GM10248 (cell line): ENCODE data around the gene HEATR3.

ENCODE experiments used
- CTCF ChIA-PET: fragments of 300-600 bp; sonication (Branson Sonifier 250); formaldehyde crosslinking; extraction: SDS; loops from one replicate; lab custom pipeline; 2021; ENCODE audit warnings: antibody characterized with exemption; lab: Yijun Ruan, JAX
- POLR2A ChIA-PET: fragments of 350-650 bp; sonication (Branson Sonifier 250); formaldehyde crosslinking; extraction: SDS; loops from one replicate; lab custom pipeline; 2020; ENCODE audit warnings: antibody characterized with exemption; lab: Yijun Ruan, JAX
- DNase-seq: peaks from one replicate; pipeline ENCODE4 v3.0.0; 2012; ENCODE audit errors: extremely low spot score
- TF ChIP-seq, protein P1 (sequence below): IDR thresholded peaks from 2 replicates; pipeline ENCODE4 v1.5.1; 2012; ENCODE audit warnings: mild to moderate bottlenecking, low read depth; ENCODE audit errors: extremely low read depth, missing control alignments, control extremely low read depth

The HEATR3 gene

DNA sequence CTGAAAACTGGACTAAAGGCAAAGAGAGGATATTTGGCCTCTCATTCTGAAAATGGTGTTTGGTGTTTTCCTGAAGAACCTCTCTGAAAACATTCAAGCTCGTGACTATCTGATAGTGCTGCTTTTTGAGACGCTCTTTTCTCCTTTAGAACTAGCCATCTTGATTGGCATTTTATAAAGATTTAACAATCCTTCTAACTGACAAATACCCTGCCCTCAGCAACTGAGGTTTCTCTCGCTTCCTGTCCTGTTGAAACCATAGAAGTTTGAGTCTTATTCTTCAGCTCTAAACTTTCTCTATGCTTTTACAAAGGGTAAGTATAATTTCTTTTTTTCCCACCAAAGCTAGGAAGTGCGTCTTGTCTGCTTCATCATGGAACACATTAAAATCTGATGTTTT, 27.5 kb upstream of the HEATR3 start:
- DNase-seq, result no peak
- CTCF ChIA-PET, result interaction anchor here (1.5 to 6.6 kb wide), 4 partner anchors 13 to 768 kb away, joined by 4 to 53 read pairs (median 8); partner anchors contain the start of gene CNEP1R1
- TF ChIP-seq, protein P1, sequence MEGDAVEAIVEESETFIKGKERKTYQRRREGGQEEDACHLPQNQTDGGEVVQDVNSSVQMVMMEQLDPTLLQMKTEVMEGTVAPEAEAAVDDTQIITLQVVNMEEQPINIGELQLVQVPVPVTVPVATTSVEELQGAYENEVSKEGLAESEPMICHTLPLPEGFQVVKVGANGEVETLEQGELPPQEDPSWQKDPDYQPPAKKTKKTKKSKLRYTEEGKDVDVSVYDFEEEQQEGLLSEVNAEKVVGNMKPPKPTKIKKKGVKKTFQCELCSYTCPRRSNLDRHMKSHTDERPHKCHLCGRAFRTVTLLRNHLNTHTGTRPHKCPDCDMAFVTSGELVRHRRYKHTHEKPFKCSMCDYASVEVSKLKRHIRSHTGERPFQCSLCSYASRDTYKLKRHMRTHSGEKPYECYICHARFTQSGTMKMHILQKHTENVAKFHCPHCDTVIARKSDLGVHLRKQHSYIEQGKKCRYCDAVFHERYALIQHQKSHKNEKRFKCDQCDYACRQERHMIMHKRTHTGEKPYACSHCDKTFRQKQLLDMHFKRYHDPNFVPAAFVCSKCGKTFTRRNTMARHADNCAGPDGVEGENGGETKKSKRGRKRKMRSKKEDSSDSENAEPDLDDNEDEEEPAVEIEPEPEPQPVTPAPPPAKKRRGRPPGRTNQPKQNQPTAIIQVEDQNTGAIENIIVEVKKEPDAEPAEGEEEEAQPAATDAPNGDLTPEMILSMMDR, result no peak
- POLR2A ChIA-PET, result no interaction called here

DNA sequence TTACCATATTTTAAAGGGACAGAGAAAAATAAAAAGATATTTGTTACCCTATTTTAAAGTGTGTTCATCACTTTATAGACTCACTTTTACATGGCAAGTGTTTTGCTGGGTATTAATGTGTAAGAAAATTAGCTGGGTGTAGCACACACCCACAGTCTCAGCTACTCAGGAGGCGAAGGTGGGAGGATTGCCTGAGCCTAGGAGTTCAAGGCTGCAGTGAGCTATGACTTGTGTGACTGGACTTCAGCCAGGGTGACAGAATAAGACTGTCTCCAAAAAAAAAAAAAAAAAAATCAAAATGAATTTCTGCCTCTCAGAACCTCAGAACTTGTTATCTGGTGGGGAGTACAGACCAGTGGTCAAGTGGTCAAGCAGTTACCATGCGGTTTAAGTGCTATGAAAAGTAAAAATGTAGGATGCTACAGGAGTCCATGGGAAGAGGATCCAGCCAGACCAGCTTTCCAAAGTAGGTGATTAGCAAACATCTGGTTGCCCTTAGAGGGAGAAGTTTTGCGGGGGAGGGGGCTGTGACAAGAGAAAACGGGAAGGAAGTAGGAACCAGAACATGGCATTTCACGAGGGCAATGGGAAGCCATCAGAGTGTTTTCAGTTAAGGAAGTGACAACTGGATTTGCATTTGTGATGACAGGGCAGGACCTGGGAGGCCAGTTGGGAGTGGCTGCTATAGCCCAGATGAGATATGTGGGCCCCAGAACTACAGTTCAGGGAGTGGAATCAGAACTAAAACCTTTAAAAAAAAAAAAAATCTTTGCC, 26.8 kb upstream of the HEATR3 start:
- ChIA-PET POLR2A (no interaction called here), CTCF (interaction anchor here (1.5 to 6.6 kb wide), 4 partner anchors 14 to 767 kb away, joined by 4 to 53 read pairs (median 8); partner anchors contain the start of gene CNEP1R1)
- TF ChIP-seq, protein P1, result no peak
- no peak for DNase-seq

DNA sequence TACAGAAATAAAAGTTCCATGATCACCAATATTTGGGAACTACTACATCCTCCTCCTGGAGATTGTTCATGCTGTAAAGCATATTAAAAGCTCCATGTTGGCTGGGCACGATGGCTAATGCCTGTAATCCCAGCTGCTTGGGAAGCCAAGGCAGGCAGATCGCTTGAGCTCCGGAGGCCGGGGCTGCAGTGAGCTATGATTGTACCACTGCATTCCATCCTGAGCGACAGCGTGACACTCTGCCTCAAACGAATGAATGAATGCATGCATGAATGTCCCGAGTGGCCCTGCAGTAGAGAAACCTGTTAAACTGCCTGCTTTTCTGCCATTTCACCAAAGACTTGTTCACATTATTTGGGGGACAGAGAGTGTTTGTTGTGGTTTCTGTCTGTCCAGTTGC, 25.8 kb upstream of the HEATR3 start:
- CTCF ChIA-PET, result interaction anchor here (1.0 to 6.6 kb wide), 4 partner anchors 15 to 171 kb away, joined by 3 to 53 read pairs (median 4); partner anchors contain the start of genes CNEP1R1 and HEATR3
- DNase-seq, result no peak
- TF ChIP-seq, protein P1, result no peak
- POLR2A ChIA-PET, result no interaction called here

DNA sequence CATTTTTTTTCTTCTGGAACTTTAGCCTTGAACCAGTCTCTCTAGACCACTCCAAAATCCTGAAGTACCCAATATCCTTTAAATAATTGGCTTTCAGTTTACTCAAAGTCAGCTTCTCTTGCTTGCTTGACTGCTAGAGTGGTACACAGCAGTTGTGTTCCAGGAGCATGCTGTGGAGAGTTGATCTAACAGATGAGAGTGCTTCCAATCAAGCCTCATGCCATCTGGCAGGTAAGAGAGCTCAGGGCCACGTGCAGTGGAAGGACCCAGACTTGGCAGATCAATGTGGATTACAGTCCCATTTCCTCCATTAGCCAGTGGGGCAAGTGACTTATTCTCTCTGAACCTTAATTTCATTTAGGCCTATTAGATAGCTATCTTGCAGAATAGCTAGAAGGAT, 25.1 kb upstream of the HEATR3 start:
- DNase-seq, result no peak
- POLR2A ChIA-PET, result no interaction called here
- CTCF ChIA-PET, result interaction anchor here (1.0 to 6.6 kb wide), 3 partner anchors 9 to 170 kb away, joined by 4 to 53 read pairs (median 4); partner anchors contain the start of gene CNEP1R1
- TF ChIP-seq, protein P1, result no peak

DNA sequence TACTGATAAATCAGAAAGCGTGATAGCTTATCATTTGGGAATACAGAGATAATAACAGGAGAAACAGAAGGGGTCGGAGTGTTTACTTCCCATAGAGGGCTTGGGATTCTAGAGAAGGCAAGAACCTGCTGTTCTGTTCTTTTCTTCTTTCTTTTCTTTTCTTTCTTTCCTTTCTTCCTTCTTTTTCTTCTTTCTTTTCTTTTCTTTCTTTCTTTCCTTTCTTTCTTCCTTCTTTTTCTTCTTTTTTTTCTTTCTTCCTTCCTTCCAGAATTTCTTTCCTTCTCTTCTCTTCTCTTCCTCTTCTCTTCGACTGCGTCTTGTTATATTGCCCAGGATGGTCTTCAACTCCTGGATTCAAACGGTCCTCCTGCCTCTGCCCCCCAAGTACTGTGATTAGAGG, 22.4 kb upstream of the HEATR3 start:
- TF ChIP-seq, protein P1, result no peak
- ChIA-PET POLR2A (no interaction called here), CTCF (interaction anchor here (1.6 kb wide), 1 partner anchor 12 kb away, joined by 4 read pairs; no protein-coding TSS in a partner anchor)
- no peak for DNase-seq

DNA sequence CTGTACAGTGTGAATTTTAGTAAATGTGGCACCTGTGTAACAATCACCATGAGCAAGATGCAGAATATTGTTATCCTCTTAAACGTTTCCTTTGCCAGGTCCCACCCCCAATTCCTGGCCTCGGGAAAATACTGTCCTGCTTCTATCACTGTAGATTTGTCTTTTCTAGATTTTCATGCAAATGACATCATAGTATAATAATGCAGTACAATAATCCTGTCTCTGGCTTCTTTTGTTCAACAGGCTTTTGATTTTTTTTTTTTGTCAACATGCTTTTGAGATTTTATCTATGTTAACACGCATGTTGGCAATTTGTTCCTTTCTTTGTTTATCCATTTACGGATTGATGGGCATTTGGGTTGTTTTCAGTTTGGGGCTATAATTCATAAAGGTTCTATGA, 20.4 kb upstream of the HEATR3 start:
- CTCF ChIA-PET, result interaction anchor here (1.6 kb wide), 1 partner anchor 9 kb away, joined by 4 read pairs; no protein-coding TSS in a partner anchor
- TF ChIP-seq, protein P1, result no peak
- no peak for DNase-seq
- POLR2A ChIA-PET, result interaction anchor here (0.7 kb wide), 1 partner anchor 293 kb away, joined by 3 read pairs; no protein-coding TSS in a partner anchor
